Stimulated activated CD4-positive, alpha-beta T cell treated with anti-CD3 and anti-CD28 coated beads, Interleukin-1b, Interleukin-23, amount 100 ng/mL, for 4 hours (primary cell): ENCODE measurements around the gene ARRDC2.
A peak's percentile ranks its signal among the peaks of the same experiment; 100 is the strongest.
"Not testable (repeated sequence)": the region's sequence is repeated elsewhere in the genome, so short reads cannot be mapped to it uniquely, and the experiment has no call there.

Experiments
- DNase-seq, 2 donors: peaks; one replicate each; pipeline ENCODE4 v3.0.0-alpha.2; 2020; ENCODE audit warnings: low read depth in 2 of 2

ARRDC2 gene

DNA sequence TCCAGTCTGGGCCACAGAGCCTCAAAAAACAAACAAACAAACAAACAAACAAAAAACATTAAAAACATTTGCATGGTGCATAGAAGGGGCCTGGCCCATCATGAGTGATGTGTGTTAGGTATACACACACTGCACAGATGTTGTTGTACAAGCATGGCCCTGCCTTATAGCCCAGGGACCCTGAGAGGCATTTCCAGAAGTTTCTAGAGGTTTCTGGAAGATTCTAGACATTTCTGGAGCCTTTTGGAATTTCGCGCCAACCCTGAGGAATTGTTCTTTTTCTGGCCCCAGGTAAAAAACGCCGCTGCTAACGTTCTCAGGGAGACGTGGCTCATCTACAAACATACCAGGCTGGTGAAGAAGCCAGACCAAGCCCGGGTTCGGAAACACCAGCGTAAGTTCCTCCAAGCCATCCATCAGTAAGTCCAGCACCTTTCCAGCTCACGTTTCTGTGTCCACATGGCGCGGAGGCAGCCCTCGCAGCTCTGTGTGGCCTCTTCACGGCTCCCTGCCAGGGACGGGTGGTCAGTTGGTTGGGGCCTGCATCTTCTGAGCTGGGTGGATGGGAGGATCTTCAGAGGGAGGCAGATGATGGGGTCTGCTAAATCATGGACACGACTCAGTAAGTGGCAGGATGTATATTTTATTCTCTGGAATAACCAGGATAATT lies 18.4 kb upstream of the ARRDC2 start:
- DNase-seq = no peak

- no peak for DNase-seq
Measured at GRCh38 chr19:17993076-17993813, 14.7 kb upstream of the ARRDC2 start.

DNA sequence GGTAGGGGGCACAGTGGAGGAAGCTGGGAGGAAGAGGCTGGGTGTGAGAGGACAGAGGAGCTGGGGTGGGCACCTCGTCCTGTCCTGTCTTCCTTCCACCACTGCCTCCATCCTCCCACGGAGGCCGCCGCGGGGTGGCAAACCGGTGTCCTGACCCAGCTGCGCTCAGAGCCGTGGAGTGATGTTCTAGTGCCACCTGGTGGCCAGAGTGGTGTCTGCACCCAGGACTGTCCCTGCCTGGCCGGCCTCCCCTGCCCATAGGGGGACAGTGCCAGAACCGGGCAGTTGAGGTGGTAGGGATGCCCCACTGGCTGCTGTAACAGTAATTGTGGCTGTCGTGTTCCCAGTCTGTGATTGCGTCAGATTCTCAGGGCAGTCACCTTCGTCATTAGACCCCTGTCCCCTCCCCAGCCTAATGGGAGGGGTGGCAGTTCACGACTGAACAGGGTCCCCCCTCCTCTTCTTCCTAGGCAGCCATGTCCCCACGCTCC lies 11.1 kb upstream of the ARRDC2 start:
- DNase-seq = peak; percentile 81 to 90

DNA sequence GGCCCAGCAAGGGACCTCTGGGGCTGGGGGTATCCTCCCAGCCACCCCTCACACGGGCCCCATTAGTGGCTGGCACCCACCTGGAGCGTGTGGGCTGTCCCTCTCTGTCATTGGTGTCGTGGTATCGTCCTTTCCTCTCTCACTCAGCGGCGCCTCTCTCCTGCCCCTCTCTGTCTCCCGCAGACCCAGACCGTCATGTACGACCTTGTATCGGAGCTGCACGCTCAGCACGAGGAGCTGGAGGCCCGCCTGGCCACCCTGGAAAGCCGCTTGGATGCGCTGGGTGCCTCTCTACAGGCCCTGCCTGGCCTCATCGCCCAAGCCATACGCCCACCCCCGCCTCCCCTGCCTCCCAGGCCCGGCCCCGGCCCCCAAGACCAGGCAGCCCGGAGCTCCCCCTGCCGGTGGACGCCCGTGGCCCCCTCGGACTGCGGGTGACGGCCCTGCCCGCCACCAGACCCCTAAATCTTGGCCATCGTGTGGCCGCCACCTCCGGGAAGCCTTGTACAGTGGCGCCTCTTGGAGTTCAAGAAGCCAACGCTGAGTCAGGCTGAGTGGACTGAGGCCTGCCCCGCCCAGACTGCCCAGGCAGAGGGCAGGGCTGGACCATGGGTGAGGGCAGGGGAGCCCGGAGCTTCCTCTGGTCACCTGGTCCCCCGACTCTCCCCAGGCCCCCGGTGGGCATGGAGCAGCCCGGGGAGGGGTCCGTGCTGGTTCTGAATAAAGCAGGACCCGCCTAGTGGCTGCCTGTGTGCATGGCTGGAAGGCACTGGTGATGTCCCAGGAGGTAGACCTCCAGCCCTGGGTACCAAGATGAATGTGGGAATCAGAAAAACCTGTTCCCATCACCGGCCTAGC lies 9.8 kb upstream of the ARRDC2 start:
- no peak for DNase-seq

DNA sequence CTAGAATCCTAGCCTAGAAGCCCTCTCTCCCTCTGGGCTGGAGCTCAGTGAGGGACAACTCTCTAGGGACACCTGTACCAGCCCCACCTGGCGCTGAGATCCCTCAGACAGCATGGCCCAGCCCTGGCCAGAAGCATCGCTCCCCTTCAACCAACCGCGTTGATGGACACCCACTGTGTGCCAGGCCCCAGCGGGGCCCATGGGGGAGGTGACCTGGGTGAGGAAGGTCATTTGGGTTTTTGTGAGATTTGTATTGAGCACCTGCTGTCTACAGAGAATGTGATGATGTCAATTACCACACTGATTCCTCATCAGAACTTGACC lies 9.2 kb upstream of the ARRDC2 start:
- no peak for DNase-seq

DNA sequence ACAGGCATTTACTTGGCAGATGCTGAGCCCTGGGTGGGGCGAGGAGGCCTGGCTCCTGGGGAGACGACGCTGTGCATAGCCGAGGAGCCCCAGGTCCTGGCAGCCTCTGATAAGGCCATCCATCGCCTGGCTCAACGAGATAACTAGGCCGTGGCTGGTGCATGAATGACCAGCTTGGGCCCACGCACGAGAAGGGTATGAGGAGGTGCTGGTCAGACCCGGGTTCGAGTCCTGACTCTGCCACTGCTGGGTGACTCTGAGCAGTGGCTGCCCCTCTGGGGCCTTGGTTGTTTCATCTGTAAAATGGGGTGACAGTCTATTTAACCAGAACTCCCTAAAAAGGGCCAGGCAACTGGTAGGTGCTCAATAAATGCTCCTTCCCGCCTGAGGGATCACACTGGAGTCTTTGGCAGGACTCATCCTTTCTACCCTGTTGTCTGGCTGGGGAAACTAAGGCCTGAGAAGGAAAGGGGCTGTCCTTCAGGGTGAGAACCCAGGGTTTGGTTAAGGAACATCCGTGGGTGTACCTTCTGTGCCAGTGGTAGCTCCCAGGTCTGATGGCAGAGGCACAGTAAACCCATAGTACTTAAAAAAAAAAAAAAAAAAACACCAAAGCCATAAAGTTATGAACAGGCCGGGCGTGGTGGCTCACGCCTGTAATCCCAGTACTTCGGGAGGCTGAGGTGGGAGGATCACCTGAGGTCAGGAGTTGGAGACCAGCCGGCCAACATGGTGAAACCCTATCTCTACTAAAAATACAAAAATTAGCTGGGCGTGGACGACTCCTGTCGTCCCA lies 8.1 kb upstream of the ARRDC2 start:
- no peak for DNase-seq

- no peak for DNase-seq
Measured at GRCh38 chr19:18000480-18000914, 7.5 kb upstream of the ARRDC2 start.

DNA sequence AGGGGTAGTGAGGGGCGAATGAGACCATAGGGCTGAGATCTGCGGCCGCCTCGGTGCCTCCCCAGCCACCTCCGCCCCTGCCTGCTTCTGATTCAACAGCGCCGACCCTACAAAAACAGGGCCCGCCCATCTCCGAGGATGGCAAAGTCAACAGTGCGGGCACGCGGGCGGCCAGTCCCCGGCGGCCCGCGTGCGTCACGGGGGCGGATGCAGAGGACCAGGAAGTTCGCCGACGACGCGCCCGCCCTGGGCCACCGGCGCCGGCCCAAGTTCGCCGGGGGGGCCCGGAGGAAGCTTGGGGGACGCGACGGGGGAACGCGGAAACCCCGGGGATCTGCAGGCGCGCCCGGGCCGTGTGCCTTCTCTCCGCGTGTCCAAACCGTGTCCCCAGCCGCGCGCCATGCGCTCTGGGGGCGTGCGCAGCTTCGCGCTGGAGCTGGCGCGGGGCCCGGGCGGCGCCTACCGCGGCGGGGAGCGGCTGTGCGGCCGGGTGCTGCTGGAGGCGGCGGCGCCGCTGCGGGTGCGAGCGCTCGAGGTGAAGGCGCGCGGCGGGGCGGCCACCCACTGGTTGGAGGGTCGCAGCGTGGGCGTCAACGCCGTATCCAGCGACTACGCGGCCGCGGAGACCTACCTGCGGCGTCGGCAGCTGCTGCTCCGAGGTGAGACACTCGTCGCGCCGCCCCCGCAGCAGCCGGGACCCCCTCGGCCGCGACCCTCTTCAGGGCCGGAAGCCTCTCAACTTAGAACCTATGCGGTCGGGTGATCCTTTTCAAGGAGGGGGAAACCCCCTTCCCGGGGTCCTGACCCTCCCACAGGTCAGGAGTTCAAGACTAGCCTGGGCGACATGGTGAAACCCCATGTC lies 6.8 kb upstream of the ARRDC2 start:
- peak; percentile 79 to 83 for DNase-seq

DNA sequence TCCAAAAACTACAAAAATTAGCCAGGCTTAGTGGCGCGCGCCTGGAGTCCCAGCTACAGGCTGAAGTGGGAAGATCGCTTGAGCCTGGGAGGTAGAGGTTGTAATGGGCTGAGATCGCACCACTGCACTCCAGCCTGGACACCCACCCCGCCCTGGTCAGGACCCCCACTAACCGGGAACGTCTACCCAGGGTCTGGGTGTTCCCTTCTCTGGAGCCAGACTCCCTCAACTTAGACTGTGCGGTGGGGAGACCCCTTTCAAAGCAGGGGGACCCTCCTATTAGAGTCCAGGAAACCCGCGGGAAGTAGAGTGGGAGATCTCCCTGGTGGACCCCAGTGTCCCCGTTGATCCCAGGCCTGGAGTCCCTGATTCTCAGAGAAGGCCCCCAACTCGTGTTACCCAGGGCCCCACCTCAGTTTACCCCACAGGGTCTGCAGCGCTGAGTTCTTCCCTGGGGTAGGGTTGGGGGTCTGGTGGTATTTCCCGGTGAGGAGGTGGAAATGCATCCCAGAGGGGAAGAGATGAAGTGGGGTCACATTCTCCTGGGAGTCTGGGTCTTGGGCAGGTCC lies 6.1 kb upstream of the ARRDC2 start:
- no peak for DNase-seq

- no peak for DNase-seq
Measured at GRCh38 chr19:18002347-18002850, 5.6 kb upstream of the ARRDC2 start.

DNA sequence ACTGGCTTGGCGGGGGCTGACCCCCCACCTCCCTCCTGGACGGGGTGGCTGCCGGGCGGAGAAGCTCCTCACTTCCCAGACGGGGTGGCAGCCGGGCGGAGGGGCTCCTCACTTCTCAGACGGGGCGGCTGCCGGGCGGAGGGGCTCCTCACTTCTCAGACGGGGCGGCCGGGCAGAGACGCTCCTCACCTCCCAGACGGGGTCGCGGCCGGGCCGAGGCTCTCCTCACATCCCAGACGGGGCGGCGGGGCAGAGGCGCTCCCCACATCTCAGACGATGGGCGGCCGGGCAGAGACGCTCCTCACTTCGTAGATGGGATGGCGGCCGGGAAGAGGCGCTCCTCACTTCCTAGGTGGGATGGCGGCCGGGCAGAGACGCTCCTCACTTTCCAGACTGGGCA lies 2.2 kb upstream of the ARRDC2 start:
- DNase-seq = not testable (repeated sequence)

DNA sequence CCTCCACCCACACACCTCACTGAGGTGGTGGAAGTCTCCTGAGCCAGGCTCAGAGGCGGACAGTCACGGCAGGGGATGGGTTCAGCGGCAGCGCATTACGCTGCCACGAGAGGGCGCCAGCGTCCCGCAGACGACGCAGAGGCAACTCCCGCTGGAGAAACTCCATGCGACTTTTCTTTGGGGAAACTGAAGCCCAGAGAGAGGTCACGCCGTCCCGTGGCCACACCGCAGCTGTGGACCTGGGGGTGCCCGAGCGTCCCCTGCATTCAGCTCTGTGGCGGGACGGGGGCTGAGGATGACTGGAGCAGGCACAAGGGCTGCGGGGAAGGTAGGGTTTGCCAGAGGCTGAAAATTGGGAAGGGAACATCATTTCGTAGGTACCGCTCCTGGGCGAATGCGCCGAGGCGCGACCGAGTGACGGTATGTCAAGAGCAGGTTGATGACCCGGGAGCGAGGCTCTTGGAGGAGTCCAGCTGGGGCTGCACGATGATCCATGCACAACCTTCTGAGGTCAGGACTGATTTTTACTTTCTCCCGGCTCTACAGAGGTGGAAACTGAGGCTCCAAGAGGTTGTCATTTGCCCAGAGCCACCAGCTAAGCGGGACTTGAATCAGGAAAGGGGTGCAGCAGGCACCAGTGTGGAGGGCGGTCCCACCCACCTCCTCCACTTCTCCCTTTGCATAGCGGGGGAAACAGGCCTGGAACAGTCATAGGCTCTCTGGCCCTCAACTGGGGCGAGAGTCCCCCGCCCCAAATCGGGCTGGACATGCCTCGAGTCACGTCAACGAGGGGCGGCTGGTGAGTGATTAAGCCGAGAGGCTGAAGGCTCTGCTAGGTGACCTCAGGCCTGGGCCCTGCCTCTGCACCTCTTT lies 690 bp upstream of the ARRDC2 start:
- peak; percentile 77 to 83 for DNase-seq

DNA sequence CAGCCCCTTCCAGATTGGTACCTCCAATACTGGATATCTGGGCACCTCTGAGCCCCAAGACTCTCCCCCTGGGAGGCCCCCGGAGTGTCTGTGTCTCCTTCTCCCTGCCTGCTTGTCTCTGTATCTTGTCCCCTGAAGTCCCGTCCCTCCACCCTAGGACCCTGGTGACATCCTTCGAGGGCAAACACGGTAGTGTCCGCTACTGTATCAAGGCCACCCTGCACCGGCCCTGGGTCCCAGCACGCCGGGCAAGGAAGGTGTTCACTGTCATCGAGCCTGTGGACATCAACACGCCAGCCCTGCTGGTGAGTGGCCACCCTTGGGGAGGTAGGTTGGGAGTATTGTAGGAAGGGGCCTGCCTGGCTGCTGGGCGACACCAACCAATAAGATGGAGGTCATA lies 844 bp downstream of the ARRDC2 start:
- DNase-seq = no peak

DNA sequence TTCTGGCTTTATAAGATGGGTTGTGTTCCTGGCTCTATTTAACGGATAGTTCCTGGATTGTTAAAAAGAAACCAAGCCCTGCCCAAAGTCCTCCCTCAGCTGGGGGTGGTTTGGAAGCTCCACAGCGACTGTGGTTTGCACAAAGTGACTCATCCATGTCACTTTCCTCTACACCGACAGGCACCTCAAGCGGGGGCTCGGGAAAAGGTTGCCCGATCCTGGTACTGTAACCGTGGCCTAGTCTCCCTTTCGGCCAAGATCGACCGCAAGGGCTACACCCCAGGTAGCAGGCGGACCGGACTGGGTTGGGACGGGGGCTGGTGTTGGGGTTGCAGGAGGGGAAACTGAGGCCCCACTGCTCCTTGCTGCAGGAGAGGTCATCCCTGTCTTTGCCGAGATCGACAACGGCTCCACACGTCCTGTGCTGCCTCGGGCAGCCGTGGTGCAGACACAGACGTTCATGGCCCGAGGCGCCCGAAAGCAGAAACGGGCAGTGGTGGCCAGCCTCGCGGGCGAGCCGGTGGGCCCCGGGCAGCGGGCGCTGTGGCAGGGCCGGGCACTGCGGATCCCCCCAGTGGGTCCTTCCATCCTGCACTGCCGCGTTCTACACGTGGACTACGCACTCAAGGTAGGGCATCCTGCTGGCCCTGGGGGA lies 1.6 kb downstream of the ARRDC2 start:
- DNase-seq = no peak

DNA sequence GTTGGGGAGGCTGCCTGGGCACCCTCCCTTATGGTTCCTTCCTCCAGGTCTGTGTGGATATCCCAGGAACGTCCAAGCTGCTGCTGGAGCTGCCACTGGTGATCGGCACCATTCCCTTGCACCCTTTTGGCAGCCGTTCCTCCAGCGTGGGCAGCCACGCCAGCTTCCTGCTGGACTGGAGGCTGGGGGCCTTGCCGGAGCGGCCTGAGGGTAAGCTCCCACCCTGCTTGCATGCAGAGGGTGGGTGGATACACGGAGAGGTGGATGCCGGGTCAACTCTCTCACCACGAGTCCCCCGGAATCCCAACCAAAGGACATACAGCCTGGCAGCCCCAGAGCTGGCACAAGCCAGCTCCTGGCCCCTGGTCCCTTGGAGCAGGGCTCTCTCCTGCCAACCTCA lies 2.2 kb downstream of the ARRDC2 start:
- no peak for DNase-seq

DNA sequence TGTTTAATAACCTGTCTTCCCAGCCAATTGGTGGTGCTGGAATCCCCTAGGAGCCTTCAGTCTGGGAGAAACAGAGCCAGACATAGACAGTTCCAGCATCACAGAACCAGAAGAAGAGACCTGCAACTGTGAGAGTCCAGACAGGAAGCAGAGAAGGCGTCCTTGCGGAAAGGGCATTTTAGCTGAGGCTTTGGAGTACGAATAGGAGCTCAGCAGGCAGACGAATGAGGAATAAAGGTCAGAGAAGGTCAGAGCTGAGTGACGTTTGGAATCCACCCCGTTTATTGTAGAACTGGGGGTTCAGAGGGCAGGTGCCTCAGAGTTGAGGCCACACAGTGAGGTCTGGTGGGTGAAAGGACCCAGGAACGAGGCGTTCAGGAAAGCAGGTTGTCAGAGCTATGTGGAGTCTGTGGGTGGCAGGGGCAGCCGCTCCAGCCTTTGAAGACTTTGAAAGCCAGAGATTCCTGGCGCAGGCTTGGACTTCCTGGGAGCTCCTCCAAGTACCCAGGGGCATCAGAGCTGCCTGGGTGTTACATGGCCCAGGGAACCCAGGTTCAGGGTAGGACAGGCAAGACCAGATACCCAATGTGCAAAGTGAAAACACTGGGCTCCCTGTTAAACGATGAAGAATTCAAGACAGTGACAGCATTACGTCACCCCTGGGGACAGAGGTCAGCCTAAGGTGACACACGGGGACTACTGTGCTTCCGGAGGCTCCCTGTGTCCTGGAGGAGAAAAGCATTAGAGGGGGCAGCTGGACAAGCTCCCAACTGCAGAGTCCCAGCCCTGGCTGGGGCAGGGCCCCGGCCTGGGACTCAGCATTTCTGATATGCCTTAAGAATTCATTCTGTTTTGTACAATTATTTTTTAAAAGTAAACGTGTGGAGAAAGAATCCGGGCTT lies 5.5 kb downstream of the ARRDC2 start:
- DNase-seq = no peak

- no peak for DNase-seq
Measured at GRCh38 chr19:18014197-18014596, 6.2 kb downstream of the ARRDC2 start.
